Mucosa of gallbladder (tissue), 1 donor: ENCODE results near the gene PRKAG2. TPM values are rescaled to one million over a fixed set of nuclear protein-coding genes. Genes with fewer than 3 reads are reported as not detected.
"Not testable (repeated sequence)": the region's sequence is repeated elsewhere in the genome, so short reads cannot be mapped to it uniquely, and the experiment has no call there.

Source experiments
- DNase-seq: peaks from one replicate; pipeline ENCODE4 v3.0.0-alpha.2; 2020; ENCODE audit warnings: low spot score
- total RNA-seq: library from RNA; stranded (reverse); gene quantifications from one replicate; pipeline ENCODE4 v1.2.1, GENCODE V29; 2021
- donor health status: DM: no; HTN: no; CAD: no.

The PRKAG2 gene
- total RNA-seq, 1 donor from 2014 or later, result 54.8 TPM

- DNase-seq, result no peak
These were observed 286.7 kb downstream of the PRKAG2 start for GRCh38 chr7:151590071-151590849.

GRCh38 chr7:151588982-151589381 lies 287.9 kb downstream of the PRKAG2 start:
- no peak for DNase-seq

GRCh38 chr7:151586531-151587260 lies 290.2 kb downstream of the PRKAG2 start:
- DNase-seq, result no peak

GRCh38 chr7:151585744-151586393 lies 291.0 kb downstream of the PRKAG2 start:
- no peak for DNase-seq

GRCh38 chr7:151581741-151582140 lies 295.2 kb downstream of the PRKAG2 start:
- DNase-seq, result no peak

- DNase-seq, result no peak
These were observed 297.3 kb downstream of the PRKAG2 start for GRCh38 chr7:151579644-151580043.

GRCh38 chr7:151575410-151575809 lies 301.5 kb downstream of the PRKAG2 start:
- no peak for DNase-seq

GRCh38 chr7:151573046-151573445 lies 303.9 kb downstream of the PRKAG2 start:
- DNase-seq, result not testable (repeated sequence)

- DNase-seq, result no peak
These were observed 304.8 kb downstream of the PRKAG2 start for GRCh38 chr7:151572136-151572535.

- DNase-seq, result no peak
These were observed 305.4 kb downstream of the PRKAG2 start for GRCh38 chr7:151571471-151571870.

- no peak for DNase-seq
These were observed 306.5 kb downstream of the PRKAG2 start for GRCh38 chr7:151570366-151570915.

GRCh38 chr7:151568956-151569940 lies 307.7 kb downstream of the PRKAG2 start:
- no peak for DNase-seq

GRCh38 chr7:151566897-151567320 lies 310.0 kb downstream of the PRKAG2 start:
- DNase-seq, result no peak

GRCh38 chr7:151565541-151565940 lies 311.4 kb downstream of the PRKAG2 start:
- no peak for DNase-seq

GRCh38 chr7:151560243-151560642 lies 316.7 kb downstream of the PRKAG2 start:
- DNase-seq, result no peak

- no peak for DNase-seq
These were observed 317.2 kb downstream of the PRKAG2 start for GRCh38 chr7:151559557-151560183.

- DNase-seq, result no peak
These were observed 318.3 kb downstream of the PRKAG2 start for GRCh38 chr7:151558575-151558974.

GRCh38 chr7:151556592-151556991 lies 320.3 kb downstream of the PRKAG2 start:
- no peak for DNase-seq

- DNase-seq, result no peak
These were observed 323.6 kb downstream of the PRKAG2 start for GRCh38 chr7:151553356-151553755.

GRCh38 chr7:151552352-151553028 lies 324.4 kb downstream of the PRKAG2 start:
- DNase-seq, result peak; percentile 80
